GM21360 (cell line): ENCODE results near the gene SHISA6.

Experiments
- ATAC-seq: cut with Tn5 transposase; IDR thresholded peaks from one replicate; pipeline ENCODE4 v1.9.1; 2021; ENCODE audit warnings: mild to moderate bottlenecking, moderate library complexity; ENCODE audit not compliant: unreplicated experiment

Gene SHISA6

DNA sequence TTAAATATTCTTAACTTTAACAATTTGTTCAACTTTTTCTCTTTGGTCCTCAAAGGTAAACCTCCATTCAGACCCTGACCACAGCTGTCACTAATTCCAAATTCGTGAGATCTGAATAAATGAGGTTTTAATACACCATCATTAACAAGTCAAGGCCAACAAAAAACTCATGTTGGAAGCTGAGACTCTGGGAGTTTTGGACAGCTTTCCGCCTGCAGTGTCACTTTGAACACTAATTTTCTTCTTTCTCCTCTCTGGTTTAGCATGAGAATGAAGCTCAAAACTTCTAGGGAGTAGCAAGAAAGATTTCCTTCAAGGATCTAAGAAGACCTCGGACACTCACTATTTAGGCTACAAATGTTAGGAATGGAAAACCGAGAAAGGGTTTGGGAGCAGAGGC, 324.6 kb downstream of the SHISA6 start:
- no peak for ATAC-seq

DNA sequence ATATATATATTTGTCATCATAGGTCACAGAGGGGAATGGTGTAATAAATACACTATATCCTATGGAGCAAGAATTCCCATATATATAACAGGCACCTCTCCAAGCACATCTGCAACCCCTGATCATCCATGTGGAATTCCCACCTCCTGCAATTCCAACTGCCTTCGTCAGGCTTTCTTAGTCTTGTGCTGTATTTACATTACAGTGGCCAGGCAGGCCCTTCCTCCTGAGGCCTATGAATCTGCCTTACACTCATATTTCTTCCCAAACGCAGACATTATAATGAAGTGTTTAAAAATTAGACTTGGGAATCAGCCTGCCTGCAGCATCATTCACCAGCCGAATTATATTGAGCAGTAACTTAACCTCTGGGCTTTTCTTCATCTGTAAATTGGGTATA, 338.0 kb downstream of the SHISA6 start:
- ATAC-seq: no peak

- no peak for ATAC-seq
Observed at GRCh38 chr17:11580677-11581076, 339.7 kb downstream of the SHISA6 start.

- no peak for ATAC-seq
Observed at GRCh38 chr17:11582217-11582616, 341.2 kb downstream of the SHISA6 start.

GRCh38 chr17:11583306-11583992, 342.4 kb downstream of the SHISA6 start:
- no peak for ATAC-seq

DNA sequence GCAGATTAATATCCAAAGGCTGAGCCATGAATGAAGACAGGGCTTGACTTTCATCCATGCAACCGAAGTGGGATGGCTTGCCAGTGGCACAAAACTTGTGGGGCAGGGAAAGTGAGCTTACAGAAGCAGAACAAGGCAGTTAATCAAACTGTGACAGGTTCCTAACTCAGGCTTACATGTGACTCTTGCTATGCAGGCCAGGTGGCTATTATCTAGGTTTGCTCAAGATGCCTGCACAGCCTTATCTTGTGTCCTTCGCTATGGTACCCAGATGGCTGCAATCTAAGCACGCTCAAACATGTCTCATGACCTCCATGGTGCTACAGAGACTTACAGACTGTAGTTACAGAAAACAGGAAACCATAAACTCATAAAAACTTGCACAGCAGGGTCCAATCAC, 348.7 kb downstream of the SHISA6 start:
- ATAC-seq: no peak

DNA sequence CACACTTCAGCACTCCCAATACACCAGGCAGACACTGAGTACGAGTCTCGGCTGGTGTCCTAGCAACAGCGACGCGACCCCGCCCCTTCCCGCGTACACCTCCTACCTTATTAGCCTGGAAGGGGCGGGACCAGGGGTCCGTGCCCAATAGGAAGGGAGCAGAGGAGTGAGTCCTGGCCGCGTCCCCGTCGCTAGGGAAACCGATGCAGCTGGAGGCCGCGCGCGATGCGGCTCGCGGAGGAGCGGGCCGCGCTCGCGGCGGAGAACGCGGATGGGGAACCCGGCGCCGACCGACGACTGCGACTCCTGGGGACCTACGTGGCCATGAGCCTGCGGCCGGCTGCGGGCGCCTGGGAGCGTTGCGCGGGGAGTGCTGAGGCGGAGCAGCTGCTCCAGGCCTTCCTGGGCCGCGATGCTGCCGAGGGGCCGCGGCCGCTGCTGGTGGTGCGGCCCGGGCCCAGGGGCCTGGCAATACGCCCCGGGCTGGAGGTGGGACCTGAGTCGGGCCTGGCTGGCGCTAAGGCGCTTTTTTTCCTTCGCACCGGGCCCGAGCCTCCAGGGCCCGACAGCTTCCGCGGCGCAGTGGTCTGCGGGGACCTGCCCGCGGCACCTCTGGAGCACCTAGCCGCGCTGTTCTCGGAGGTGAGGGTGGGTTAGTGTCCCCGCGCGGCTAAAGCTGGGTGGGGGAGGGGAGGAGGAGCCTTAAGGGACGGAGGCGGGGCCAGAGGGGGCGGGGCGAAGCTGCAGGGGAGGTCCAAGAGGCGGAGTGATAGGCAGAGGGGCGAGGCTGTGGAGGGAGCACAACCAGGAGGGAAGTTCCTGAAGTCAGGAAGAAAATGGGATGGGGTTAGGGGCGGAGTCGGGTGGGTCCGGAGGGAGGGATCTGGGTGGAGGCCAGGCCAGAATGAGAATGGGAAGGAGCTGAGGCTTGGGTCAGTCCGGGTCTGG, 357.5 kb downstream of the SHISA6 start, which contains the start of gene DNAH9:
DNAH9 (plus strand) TSS at position 197 of the 948 bp plus-strand sequence; CDS start at position 226, 29 bp downstream.
- no peak for ATAC-seq

DNA sequence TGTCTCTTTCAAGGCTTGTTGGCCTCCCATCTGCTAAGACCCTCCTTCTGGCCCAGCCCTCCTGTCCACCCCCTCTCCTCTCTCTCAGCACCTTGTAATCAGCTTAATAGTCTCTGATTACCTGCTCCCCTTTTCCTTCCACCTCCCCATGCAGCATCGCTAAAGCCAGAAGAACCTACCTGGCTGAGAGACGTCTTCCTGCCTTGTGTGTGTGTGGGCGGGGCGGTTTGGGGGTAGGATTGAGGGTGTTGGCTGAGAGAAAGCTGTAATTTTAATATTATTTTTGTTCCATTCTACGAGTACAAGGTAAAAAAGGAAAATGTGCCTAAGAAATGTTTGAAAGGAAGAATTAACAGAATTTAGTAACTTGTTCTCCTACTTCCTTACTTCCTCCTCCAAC, 360.6 kb downstream of the SHISA6 start:
- no peak for ATAC-seq

DNA sequence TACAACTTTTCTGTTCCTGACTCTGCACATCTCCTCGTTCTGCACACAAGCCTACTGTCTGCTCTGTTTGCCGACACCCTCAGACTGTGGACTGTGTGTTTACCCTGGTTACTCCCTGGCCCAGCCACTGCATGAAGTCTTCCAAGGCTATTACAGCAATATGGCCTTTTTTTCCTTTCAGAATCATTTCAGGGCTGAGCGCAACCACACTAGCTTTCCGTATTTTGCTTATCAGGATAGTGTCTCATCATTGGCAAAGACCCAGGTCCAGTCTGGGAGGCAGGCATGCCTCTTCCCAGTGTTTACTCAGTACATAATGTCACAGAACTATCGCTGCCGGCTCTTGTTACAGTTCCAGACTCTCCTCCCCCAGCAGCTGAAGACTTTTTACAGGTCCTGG, 367.4 kb downstream of the SHISA6 start:
- ATAC-seq: no peak

- ATAC-seq: no peak
Observed at GRCh38 chr17:11610999-11611566, 370.1 kb downstream of the SHISA6 start.

- no peak for ATAC-seq
Observed at GRCh38 chr17:11612956-11613355, 371.9 kb downstream of the SHISA6 start.
